ENCODE results near the gene GPR176.

The GPR176 gene

DNA sequence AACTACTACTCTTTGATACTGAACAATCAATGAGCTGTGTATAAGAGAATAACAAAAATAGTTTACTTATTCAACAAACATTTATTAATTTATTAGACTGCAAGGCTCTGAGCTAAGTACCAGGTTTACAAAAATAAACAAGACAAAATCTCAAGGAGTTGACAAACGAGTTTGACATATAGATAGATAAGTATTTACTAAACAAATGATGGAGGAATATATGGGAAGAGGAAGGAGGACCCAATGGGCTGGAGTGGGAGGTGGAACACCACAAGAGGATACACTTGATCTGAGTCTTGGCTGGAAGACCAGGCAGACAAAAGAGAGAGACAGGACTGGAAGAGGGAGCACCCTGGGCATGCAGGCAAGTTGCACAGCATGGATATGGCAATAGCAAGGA, 89.9 kb downstream of the GPR176 start:
- no peak for DNase-seq (ENCODE audit: low read depth)
- TF ChIP-seq, protein P1, sequence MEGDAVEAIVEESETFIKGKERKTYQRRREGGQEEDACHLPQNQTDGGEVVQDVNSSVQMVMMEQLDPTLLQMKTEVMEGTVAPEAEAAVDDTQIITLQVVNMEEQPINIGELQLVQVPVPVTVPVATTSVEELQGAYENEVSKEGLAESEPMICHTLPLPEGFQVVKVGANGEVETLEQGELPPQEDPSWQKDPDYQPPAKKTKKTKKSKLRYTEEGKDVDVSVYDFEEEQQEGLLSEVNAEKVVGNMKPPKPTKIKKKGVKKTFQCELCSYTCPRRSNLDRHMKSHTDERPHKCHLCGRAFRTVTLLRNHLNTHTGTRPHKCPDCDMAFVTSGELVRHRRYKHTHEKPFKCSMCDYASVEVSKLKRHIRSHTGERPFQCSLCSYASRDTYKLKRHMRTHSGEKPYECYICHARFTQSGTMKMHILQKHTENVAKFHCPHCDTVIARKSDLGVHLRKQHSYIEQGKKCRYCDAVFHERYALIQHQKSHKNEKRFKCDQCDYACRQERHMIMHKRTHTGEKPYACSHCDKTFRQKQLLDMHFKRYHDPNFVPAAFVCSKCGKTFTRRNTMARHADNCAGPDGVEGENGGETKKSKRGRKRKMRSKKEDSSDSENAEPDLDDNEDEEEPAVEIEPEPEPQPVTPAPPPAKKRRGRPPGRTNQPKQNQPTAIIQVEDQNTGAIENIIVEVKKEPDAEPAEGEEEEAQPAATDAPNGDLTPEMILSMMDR (IDR thresholded peaks at IDR 0.05; ENCODE audit: insufficient read depth, low read depth, low read length, missing control alignments), result no peak
- no peak overlapping the region for H3K4me3 ChIP-seq (ENCODE audit: low read depth, low read length)

DNA sequence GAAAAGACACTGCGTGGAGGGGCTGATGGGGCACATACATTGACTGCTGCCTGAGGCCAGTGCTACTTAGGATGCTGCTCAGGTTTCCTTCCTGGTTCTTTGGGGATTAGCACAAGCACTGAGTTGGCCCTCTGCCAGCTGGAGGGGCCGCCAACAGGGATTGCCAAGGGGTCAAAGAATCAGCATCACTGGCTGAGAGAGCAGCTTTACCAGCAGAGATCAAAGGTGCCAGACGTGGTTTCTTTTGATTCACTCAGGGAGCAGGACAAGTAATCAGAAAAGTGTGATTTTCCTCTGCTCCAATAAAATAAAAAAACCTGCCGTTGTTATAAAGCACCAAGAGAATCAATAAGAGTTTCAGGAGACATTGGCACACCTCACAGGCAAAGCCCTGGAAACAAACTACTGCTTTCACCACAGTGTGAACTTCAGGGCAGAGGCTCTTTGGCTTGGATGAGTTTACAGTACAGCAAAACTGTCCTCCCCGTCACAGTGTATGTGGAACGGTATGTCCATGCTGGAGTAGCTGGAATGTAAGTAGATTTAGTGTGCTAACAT, 91.6 kb downstream of the GPR176 start:
- TF ChIP-seq, protein P1 (IDR thresholded peaks at IDR 0.05; ENCODE audit: insufficient read depth, low read depth, low read length, missing control alignments), result no peak
- H3K4me3 ChIP-seq (ENCODE audit: low read depth, low read length), result no peak overlapping the region
- no peak for DNase-seq (ENCODE audit: low read depth)

DNA sequence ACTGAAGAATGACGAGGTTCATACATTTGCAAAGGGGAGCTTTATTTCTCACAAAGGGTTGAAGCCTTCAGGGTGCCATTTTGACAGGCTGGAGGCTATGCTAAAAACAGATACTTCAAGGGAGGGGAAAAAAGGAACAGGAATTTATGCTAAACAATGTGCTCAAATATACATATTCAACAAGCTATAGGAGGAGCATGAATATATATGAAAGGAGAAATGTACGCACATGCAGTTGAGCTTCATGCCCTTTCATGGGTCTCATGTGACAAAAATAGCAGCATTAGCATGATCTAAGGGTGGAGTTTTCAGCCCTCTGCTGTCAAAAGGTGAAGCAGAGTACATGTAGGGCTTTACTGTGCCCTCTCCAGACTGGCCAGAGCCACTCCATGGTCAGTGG, 93.1 kb downstream of the GPR176 start:
- TF ChIP-seq, protein P1 (IDR thresholded peaks at IDR 0.05; ENCODE audit: insufficient read depth, low read depth, low read length, missing control alignments), result no peak

DNA sequence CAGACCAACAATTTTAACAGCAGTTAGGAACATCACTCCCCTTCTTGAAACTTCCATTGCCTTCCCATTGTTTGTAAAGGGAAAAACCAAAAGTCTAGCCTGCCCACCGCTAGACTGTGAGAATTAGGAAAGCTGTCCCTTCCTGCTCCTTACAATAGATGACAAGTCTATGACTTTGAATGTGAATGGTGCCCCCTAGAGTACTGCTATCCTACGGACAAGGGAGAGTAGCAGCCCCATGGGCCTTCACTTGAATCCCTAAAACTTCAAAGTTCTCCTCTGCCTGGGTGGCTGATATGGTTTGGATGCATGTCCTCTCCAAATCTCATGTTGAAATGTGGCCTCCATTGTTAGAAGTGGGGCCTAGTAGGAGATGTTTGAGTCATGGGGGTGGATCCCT, 96.4 kb downstream of the GPR176 start:
- H3K4me3 ChIP-seq (ENCODE audit: low read depth, low read length), result no peak overlapping the region
- DNase-seq (ENCODE audit: low read depth), result no peak
- TF ChIP-seq, protein P1 (IDR thresholded peaks at IDR 0.05; ENCODE audit: insufficient read depth, low read depth, low read length, missing control alignments), result no peak

More for the DNA sequence above, 93.1 kb downstream of the GPR176 start:
- DNase-seq (ENCODE audit: low read depth), result no peak
- H3K4me3 ChIP-seq (ENCODE audit: low read depth, low read length), result no peak overlapping the region

DNA sequence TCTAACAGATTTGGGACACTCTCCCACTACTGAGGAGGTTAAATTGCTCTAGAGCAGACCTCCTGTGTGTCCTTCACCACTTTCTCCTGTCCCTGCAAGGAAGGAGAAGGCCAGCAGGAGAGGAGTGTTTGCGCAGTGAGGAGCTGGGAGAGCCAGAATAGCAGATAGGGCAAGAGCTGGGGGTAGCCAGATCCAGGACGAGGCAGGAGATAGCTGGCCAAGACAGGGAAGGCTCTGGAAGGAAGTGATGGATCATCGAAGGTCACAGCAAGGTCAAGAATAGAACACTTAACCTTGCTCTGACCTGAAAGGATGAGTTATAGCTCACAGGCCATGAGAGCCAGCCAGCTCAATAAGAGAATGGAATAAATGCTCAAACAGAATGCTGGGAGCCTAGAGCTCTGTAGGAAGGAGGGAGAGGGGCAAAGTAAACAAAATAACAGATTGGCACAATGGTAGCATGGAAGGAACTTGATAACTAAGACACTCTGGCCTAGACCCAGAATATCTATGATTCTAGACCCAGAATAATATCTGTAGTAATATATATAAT, 99.9 kb downstream of the GPR176 start:
- H3K4me3 ChIP-seq (ENCODE audit: low read depth, low read length), result no peak overlapping the region

DNA sequence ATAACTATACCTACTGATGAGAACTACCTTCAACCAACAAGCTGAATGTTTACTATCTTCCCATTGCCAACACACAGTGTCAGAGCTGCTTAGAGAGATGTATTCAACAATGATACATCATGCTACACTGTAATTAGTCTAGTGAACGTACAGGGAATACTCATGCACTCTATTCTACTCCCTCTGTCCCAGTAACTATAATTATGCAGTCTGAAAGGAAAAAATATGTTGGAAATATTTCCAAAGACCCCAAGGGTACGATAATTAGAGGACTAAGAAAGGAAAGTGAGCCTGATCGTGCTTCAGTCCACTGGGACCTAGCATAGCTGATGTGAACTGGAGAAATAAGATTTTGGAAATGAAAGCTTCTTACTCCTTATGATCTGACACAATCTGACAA, 100.5 kb downstream of the GPR176 start:
- no peak overlapping the region for H3K4me3 ChIP-seq (ENCODE audit: low read depth, low read length)
- DNase-seq (ENCODE audit: low read depth), result no peak
- TF ChIP-seq, protein P1 (IDR thresholded peaks at IDR 0.05; ENCODE audit: insufficient read depth, low read depth, low read length, missing control alignments), result no peak

More for the DNA sequence above, 99.9 kb downstream of the GPR176 start:
- TF ChIP-seq, protein P1 (IDR thresholded peaks at IDR 0.05; ENCODE audit: insufficient read depth, low read depth, low read length, missing control alignments), result no peak
- DNase-seq (ENCODE audit: low read depth), result no peak

DNA sequence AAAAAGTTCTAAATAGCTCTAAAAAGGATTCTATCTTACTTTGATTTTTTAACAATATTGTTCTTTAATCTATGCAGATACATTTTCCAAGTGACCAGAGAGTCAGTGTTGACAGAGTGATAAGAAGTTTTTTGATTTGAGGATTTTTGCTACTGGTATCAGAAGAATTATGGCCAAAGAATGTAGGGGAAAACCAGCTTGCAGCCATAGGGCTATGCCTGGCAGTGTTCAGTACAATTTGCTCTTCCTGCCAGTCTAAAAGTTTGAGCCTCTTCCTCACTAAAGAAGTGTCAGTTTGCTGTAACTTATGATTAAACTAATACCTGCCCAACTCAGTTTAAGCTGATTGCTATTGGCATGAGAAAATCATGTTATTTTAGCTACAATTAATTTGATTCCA, 102.2 kb downstream of the GPR176 start:
- DNase-seq (ENCODE audit: low read depth), result no peak
- TF ChIP-seq, protein P1 (IDR thresholded peaks at IDR 0.05; ENCODE audit: insufficient read depth, low read depth, low read length, missing control alignments), result no peak
- H3K4me3 ChIP-seq (ENCODE audit: low read depth, low read length), result no peak overlapping the region

Measured in GM12865 (cell line).